ENCODE data around the gene CDCP1.
"Not testable (repeated sequence)": the region's sequence is repeated elsewhere in the genome, so short reads cannot be mapped to it uniquely, and the experiment has no call there.

Gene CDCP1

DNA sequence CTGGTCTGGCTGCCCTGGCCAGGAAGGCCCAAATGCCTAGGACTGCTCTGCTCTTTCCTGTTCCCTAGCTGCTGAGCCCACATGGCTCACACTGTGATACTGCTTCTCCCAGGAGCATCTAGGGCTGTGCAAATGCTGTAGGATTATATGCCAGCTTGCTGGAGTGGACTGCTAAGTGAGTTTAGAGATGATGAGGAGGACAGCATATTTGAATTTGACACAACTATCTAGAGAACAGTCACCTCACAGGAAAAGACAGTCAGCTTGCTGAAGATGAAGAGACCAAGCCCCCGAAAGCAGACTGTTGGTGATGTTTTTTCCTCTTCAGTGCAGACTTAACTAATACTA, 80.8 kb downstream of the CDCP1 start:
- FAIRE-seq, result no peak
- no peak for DNase-seq (ENCODE audit: extremely low spot score, insufficient read length, low read depth)

DNA sequence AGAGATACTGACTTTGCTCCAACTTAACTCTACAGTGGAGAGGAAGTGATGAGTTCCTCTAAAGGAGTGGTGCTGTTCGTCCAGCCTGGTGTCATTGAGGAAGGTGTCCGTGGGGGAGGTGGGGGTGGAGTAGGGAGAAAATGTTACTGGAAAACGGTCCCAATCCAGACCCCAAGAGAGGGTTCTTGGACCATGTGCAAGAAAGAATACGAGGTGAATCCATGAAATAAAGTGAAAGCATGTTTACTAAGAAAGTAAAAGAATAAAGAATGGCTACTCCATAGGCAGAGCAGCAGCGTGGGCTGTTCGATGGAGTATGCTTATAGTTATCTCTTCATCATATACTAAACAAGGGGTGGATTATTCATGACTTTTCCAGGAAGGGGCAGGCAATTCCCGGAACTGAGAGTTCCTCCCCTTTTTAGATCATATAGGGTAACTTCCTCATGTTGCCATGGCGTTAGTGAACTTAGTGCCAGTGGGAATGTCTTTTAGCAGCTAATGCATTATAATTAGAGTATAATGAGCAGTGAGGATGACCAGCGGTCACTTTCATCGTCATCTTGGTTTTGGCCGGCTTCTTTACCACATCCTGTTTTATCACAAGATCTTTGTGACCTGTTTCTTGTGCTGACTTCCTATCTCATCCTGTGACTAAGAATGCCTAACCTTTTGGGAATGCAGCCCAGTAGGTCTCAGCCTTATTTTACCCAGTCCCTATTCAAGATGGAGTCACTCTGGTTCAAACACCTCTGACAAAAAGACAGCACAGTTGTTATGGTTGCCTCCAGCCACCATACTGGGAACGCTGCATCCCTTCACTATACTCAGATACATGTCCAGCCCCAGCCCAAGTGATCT, 81.4 kb downstream of the CDCP1 start:
- FAIRE-seq, result no peak
- DNase-seq (ENCODE audit: extremely low spot score, insufficient read length, low read depth), result no peak

DNA sequence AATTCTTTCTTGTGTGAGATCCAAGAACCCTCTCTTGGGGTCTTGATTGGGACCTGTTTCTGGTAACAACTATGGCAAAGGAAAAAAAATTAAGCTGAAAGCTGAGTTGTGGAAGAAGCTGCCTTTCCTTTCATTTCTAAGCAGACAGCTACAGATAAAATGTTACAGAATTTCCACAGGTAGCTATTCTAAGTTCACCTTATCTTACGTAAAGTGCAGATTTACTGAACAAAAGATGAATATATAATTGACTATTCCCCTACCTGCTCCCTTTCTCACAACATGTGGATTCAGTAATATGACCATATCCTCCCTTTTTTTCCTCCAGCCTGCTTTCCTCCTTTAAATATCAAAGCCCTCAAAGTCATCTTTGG, 83.5 kb downstream of the CDCP1 start:
- FAIRE-seq (no peak), DNase-seq (ENCODE audit: extremely low spot score, insufficient read length, low read depth) (no peak)

DNA sequence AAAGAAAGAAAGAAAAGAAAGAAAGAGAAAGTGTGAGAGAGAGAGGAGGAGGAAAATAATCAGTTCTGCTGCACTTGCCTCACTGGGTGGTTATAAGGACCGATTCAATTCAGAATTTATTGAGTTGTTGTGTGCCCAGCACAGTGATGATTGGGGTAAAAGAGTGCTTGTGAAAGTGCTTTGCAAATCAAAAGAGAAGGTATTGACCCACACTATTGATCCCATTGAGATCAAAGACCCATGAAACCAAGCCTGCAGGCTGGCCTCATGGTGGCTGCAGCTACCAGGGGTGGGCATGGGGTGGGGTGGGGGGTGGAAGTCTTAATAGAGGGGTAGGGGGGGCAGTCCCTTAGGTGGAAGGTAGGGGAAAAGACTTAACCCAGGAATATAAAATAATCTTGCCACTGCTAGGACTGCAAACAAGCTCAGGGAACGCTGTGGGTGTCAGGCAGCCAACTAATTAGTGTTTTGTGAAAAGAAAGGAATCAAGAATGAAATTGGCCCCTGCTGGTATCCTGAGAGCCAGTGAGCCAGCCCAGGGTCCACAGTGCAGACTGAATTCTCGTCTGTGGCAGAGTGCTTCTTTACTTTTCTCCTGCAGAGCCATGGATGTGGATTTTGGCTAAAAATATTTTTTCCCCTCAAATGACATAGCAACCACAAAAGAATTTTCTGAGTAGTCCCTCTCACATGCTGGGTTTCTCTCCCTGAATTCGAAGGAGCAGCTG, 85.8 kb downstream of the CDCP1 start:
- DNase-seq (ENCODE audit: extremely low spot score, insufficient read length, low read depth) (no peak), FAIRE-seq (no peak)

DNA sequence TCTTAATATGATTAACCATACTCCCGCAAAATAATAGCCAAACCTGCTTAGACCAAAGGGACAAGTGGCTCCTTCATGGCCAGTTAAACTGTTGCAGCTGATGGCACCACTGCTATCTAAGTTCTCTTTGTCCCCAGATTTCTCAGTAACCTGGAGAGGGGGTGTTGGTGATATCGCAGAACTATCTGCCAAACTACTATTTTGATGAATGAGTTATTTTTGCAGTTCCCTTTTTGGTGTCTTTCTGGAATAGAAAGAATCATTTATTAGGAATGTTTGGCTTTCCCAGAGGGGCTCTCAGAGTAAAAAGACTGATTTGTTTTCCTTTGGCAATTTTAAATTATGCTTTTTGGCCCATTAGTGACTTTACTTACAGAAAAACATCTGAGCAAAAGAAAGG, 87.0 kb downstream of the CDCP1 start:
- FAIRE-seq (no peak), DNase-seq (ENCODE audit: extremely low spot score, insufficient read length, low read depth) (no peak)

DNA sequence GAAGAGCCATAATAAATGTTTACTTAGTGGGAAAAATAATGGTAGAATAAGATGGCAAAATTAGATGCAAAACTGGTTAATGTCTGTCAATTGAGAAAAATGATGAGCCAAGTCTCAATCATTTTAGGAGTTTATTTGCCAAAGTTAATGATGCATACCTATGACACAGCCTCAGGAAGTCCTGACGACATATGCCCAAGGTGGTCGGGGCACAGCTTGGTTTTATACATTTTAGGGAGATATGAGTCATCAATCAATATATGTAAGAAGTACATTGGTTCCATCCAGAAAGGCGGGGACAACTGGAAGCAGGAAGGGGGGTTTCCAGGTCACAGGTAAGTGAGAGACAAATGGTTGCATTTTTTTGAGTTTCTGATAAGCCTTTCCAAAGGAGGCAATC, 88.6 kb downstream of the CDCP1 start:
- DNase-seq (ENCODE audit: extremely low spot score, insufficient read length, low read depth) (no peak), FAIRE-seq (no peak)

DNA sequence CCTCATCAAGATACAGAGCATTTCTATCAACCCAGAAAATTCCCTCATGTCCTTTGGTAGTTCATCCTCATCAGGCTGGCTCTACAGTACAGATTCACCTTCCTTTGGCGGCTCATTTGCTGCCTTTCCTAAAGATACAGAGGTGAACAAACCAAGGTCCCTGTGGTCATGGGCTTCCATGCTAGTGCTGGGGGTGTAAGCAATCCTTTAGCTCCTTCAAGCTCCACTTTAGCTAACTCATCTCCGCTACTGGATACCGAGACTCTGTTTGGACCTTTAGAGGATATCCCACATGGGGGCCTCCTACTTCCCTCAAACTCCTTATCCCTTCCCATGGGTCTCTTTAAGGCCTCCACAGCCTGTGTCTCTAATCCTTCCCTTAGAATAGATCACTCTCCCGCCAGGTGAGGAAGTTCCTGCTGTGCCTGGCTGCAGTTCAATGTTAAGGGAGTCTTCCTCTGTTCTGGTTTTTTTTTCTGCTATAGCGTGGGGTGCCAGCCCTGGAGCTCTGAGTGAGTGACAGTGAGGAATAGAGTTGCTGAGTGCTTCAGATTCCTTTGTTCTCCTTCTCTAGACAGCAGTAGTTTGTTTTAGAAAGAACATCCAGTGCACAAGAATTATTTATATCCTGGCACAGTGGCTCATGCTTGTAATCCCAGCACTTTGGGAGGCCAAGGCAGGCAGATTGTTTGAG, 89.4 kb downstream of the CDCP1 start:
- DNase-seq (ENCODE audit: extremely low spot score, insufficient read length, low read depth) (no peak), FAIRE-seq (no peak)

DNA sequence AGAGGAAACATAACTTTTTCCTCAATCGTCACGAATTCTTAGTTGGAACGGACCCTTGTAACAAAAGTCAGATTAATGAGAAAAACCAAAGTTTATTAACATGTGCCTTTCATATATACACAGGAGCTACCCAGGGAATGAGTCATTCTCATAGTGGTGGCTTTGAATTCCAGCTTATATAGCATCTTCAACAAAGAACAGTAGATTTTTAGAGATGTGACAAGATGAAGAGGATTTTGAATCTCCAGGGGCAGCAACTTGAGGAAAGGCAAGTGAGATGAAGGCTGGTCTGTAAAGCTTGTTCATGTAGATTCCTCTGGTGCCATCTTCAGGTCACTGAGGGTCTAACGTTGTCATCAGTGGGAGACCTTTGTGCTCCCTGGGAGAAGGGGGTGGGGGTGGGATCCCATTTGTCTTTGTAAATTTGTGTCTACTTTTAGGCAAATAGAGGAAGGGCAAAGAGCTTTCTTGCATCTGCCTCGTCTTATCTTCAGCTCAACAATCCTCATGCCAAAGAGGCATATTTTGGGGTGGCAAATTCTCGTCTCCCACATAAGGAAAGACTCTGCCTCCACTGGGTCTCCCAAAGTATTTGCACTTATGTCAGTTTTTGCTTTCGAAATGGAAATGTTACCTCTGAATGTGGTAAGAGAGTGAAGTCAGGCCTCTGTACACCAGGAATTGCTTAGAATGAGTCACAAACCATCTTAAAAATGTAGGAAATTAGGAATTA, 90.6 kb downstream of the CDCP1 start:
- peak; percentile 41 for FAIRE-seq
- no peak for DNase-seq (ENCODE audit: extremely low spot score, insufficient read length, low read depth)

DNA sequence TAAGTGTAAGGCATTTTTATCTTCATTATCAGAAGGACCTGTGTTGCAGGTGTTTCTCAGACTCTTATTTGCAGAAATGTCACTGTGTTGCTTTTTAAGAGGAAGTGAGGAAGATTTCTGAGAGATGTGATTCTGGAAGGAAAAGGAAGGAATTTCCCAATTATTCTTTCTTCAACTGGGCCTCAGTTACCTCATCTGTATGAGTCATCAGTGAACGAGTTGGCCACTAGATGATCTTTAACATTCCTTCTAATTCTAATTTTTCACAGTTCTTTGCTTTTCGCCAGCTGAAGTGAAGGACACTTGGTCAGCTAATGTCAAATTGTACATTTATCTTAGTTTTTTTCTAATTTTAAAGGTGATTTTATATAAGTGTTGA, 91.2 kb downstream of the CDCP1 start:
- DNase-seq (ENCODE audit: extremely low spot score, insufficient read length, low read depth), result no peak
- no peak for FAIRE-seq

DNA sequence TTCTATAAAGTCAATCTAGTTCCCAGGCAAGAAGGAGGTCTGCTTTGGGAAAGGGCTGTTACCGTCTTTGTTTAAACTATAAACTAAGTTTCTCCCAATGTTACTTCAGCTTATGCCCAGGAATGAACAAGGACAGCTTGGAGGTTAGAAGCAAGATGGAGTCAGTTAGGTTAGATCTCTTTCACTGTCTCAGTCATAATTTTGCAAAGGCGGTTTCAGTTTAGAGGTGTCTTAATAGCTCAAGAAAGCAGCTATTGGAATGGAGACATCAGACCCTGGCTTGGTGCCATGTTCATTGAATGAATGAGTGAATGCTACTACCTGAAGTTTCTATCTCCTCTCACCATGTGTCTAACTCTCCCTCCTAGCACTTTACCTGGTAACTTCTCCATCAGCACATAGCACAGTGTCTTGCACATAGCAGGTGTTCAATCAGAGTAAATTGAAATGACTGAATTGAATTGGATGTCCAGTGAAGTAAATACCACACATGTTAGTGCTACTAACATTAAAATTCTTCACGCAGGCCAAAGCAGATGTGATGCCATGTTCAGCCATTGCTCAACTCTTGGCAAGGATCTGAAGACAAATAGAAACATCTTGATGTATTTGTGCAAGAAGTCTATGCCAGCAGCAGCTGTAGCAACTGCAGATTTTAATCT, 91.9 kb downstream of the CDCP1 start:
- FAIRE-seq (no peak), DNase-seq (ENCODE audit: extremely low spot score, insufficient read length, low read depth) (no peak)

DNA sequence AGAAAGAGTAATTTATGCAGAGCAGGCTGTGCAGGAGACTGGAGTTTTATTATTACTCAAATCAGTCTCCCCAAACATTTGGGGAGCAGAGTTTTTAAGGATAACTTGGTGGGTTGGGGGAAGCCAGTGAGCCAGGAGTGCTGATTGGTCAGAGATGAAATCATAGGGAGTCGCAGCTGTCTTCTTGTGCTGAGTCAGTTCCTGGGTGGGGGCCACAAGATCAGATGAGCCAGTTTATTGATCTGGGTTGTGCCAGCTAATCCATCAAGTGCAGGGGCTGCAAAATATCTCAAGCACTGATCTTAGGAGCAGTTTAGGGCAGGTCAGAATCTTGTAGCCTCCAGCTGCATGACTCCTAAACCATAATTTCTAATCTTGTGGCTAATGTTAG, 92.4 kb downstream of the CDCP1 start:
- not testable (repeated sequence) for FAIRE-seq; DNase-seq (ENCODE audit: extremely low spot score, insufficient read length, low read depth)

DNA sequence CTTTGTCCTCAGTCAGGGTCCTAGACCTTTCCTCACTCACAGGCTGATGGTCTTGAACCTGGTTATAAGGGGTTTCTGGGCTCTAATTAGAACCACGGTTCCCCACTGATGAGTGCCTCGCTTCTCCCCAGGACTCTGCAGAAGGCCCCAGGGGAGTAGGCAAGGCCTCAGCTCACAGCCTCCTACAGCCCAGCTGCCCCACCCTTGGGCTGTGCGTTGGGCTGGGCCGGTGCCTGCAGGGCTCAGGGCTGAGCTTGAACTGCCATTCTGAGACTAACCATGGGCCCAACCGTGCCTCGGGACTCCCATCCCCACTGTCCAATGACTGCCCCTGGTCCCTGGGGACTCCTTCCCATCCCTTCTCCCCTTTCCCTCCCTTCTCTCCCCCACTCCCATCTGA, 94.5 kb downstream of the CDCP1 start:
- no peak for FAIRE-seq
- DNase-seq (ENCODE audit: extremely low spot score, insufficient read length, low read depth), result no peak

DNA sequence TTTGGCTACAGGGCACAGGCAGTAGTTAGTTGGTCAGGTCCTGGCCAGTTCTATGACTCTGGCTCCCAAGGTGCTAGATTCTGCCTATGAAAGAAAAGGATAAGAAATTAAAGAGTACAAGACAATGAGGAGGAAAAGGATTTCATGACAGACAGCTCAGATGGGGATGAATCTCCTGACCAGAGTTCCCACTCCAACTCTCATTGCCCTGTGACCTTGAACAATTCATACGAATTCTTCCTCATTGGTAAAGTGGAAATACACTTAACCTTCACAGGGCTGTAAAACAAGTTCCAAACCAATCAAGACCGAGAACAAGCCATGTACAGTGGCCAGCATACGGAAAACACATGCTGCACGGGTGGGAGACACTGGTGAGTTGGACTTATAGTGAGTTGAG, 96.4 kb downstream of the CDCP1 start:
- DNase-seq (ENCODE audit: extremely low spot score, insufficient read length, low read depth) (no peak), FAIRE-seq (no peak)

DNA sequence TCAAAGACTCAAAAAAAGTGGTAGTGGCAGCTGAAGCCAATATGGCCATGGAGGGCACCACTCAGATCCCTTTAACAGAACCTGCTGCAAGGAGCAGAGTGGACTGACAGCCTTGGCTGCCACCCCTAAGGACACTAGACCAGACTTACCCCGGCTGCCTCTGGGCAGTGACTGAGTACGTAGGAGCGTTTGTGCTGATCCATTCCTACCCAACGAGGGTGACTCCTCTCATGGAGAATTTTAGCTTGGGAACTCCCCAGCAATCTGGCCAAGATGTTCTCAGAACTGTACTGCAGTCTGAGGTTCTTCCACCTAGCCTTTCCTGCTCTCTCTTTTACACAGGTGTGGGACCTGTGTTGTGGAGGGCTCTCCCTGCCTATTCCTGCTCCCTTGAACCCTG, 97.9 kb downstream of the CDCP1 start:
- no peak for DNase-seq (ENCODE audit: extremely low spot score, insufficient read length, low read depth)
- no peak for FAIRE-seq

DNA sequence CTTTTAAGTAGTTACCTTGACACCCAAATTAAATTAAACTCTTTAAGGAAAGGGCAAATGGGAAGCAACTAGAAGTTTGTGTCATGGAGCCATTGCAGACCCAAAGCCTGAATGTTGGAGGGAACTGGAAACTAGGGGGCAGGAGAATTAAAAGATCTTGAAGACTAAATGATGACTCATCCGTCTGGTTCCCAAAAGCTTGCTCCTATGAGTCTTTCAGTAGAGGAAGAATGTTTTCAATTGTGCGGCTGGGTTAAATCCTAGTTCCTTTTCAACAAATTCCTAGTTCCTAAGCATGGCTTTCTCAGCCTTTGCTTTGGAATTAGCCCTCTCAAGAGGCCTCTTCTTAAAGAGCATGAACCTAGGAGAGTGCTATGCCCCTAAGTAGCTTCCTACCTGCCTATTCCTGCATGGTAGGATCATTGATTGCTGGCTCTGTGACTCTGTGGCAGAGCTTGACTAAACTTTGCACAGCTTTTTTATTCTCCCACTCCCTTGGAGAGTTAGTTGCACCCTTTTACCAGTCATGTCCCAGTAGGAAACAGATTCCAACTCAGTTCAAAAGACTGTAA, 102.4 kb downstream of the CDCP1 start:
- DNase-seq (ENCODE audit: extremely low spot score, insufficient read length, low read depth), result no peak
- FAIRE-seq, result no peak

DNA sequence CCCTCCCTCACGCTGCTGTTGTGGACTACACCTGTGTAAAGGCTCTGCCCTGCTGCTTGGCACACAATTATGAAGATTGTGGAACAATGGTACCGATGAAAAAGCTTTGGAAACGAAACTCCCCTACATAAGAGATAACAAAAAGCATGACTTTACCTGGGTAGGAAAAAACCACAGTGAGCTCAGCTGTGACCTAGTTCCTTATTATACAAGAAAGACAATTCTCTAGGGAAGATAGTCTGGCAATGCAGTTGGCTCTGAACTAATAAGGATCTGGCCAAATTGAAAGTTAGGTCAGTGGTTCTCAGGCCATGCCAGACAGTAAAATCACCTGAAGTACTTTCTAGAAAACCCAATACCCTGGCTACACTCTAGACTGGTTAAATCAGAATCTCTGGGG, 104.0 kb downstream of the CDCP1 start:
- no peak for DNase-seq (ENCODE audit: extremely low spot score, insufficient read length, low read depth)
- peak; percentile 61 for FAIRE-seq

DNA sequence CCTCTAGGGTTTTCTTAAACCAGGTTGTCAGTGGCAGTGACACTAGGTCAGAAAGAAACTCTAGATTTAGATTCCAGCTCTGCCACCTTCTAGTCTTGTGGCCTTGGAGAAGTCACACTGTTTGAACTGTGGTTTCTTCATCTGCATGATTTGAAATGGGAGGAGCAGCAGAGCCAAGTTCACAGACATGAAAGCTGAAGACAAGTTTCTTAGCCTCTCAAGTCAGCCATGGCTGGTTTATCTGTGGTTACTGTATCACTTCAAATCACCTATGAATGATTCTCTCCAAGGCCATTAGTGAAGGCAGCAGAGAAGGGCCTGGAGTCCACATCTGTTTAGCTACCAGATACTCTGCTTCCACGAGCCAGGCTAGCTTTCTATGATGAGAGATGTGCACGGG, 104.5 kb downstream of the CDCP1 start:
- peak; percentile 78 for FAIRE-seq
- no peak for DNase-seq (ENCODE audit: extremely low spot score, insufficient read length, low read depth)

DNA sequence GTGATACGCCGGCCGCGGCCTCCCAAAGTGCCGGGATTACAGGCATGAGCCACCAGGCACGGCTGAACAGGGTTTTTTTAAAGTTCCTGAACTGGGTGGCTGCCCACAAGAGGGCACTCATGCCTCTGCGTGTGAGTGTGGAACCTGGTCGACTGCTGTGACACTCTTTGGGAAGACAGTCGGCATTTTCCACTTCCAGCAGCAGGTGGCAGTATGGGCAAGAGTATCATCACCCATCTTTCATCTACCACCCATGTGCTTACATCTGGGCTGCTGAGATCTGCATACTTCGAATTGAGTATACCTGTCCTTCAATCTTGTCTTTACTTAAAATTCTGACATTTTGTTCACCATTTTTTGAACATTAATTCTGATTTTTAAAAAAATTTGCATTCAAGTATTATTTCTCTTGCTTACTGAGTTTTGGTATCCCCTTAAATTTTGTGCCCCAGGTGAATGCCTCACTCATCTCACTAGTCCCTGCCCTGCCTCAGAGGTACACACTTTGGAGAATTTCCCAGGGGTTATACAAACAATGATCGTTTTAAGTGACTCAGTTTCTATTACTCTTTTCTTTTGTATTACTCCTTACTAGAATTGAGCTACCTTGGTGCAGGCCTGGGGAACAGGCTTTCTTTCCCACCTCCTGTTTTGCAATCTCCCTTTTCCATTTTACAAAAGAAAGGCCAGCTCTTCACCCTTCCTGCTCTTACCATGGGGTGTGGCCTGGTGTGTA, 108.3 kb downstream of the CDCP1 start:
- DNase-seq (ENCODE audit: extremely low spot score, insufficient read length, low read depth) (peak; percentile 79), FAIRE-seq (peak; percentile 99)

Data from GM18507 (cell line).